ENCODE data around the gene WFDC6. TPM values are rescaled to one million over a fixed set of nuclear protein-coding genes. Genes with fewer than 3 reads are reported as not detected.

WFDC6 gene
- total and polyA plus RNA-seq, 11 donors = not detected

DNA sequence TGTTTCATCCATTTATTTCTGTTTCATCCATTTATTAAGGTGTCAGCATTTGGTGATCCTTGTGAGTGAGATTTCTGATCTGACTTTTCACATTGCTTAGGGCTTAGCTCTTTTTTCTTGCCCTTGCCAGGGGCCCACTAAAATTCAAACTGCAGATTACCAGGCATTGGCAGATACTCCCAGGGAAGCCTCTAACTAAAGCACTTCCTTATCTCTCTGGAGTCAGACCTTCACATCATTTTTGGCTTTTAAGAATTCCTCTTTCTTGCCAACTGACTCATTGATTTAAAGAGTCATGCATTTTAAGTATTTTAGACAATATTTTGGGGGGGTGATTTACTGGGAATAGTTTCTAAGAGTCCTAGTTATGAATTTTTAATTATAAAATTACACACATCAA lies 42.4 kb upstream of the WFDC6 start:
- intact Hi-C loops (cut with DNase I) = no loop called here
- DNase-seq = no peak
- H3K4me1 ChIP-seq = no peaks in the 10 kb centered on the region
- no peaks in the 10 kb centered on the region for H3K9me3 ChIP-seq
- no peak for ATAC-seq
- H3K36me3 ChIP-seq = no peaks in the 10 kb centered on the region
- TF ChIP-seq CTCF (IDR thresholded peaks at IDR 0.05) = no peak
- TF ChIP-seq POLR2A (IDR thresholded peaks at IDR 0.05) = no peak
- peaks cover 0 to 17% (median 0%) of the 10 kb centered on the region in 9 donors for H3K27me3 ChIP-seq
- no peak overlapping the region for H3K4me3 ChIP-seq
- H3K27ac ChIP-seq = no peak overlapping the region

DNA sequence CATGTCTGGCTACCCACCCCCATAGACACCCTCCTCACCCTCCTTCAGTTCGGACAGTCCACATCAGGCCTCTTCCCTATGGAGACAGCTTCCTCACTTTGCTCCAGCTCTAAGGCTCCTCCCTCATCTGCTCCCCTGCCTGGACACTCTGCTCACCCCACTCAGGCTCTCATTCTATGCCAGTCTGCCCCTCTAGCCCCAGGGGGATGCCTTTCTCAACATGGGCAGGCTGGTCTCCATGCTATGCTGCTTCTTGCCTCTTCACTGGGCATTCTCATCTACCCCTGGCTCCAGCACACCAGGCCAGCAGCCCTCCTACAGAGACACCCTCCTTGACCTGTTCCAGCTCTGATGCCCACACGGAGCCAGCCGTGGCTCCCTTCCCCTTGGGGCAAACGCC lies 39.9 kb upstream of the WFDC6 start, which contains the start of gene WFDC8:
TSS of gene WFDC8 (minus strand) at position 101 of the 400 bp plus-strand sequence. CDS start at position 64, 37 bp downstream.
- H3K9me3 ChIP-seq = no peaks in the 10 kb centered on the region
- no peaks in the 10 kb centered on the region for H3K4me1 ChIP-seq
- no peaks in the 10 kb centered on the region for H3K36me3 ChIP-seq
- TF ChIP-seq POLR2A (IDR thresholded peaks at IDR 0.05) (no peak), CTCF (IDR thresholded peaks at IDR 0.05) (no peak)
- WGBS, 4 donors = 64 to 77% (median 67%) methylated on average over 4 of the region's 4 CpGs
- no peak for ATAC-seq
- no peak within 1 kb of the TSS for H3K27ac ChIP-seq
- no peak within 1 kb of the TSS for H3K4me3 ChIP-seq
- no peak for DNase-seq
- peaks cover 0 to 17% (median 0%) of the 10 kb centered on the region in 9 donors for H3K27me3 ChIP-seq
- intact Hi-C loops (cut with DNase I) = no loop called here

DNA sequence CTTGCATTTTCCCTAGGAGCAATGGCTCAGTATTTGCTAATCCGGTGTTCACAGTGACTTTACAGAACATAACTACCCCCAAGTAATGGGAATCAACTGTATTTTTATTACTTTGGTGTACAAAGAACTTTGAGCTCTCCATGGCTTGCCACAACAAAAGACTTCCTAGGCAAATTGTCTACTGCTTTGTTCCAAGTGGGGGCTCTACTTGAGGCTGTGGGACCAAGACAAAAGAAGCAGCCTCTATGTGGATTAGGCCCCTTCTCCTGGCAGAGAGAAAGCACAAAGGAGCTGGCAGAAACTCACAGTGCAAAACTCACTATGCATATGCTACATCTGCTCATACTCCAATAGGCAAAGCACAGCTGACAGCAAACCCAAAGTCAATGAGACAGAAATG lies 38.9 kb upstream of the WFDC6 start:
- H3K4me1 ChIP-seq = no peaks in the 10 kb centered on the region
- WGBS, 4 donors = 83 to 92% (median 86%) methylated on average over 1 of the region's 1 CpG
- peaks cover 0 to 18% (median 4%) of the 10 kb centered on the region in 9 donors for H3K27me3 ChIP-seq
- intact Hi-C loops (cut with DNase I) = no loop called here
- H3K27ac ChIP-seq = no peak overlapping the region
- no peaks in the 10 kb centered on the region for H3K9me3 ChIP-seq
- H3K36me3 ChIP-seq = no peaks in the 10 kb centered on the region
- DNase-seq (no peak), ATAC-seq (no peak)
- no peak overlapping the region for H3K4me3 ChIP-seq
- TF ChIP-seq POLR2A (IDR thresholded peaks at IDR 0.05) (no peak), CTCF (IDR thresholded peaks at IDR 0.05) (no peak)

GRCh38 chr20:45576995-45577394 lies 37.7 kb upstream of the WFDC6 start:
- WGBS, 4 donors = 45 to 65% (median 55%) methylated on average over 2 of the region's 2 CpGs
- Histone ChIP-seq H3K27me3 (peaks cover 0 to 11% (median 0%) of the 10 kb centered on the region in 9 donors), H3K4me1 (no peaks in the 10 kb centered on the region), H3K36me3 (no peaks in the 10 kb centered on the region), H3K9me3 (no peaks in the 10 kb centered on the region), H3K27ac (no peak overlapping the region), H3K4me3 (no peak overlapping the region)
- TF ChIP-seq CTCF (IDR thresholded peaks at IDR 0.05) (no peak), POLR2A (IDR thresholded peaks at IDR 0.05) (no peak)
- ATAC-seq (no peak), DNase-seq (no peak)
- intact Hi-C loops (cut with DNase I) = no loop called here

Data from heart left ventricle (tissue), 16 donors.